AG04450 (cell line): ENCODE measurements around the gene PKN2. TPM values are rescaled to one million over a fixed set of nuclear protein-coding genes. Genes with fewer than 3 reads are reported as not detected.

Experiments used
- CTCF ChIA-PET: fragments of 300-600, 350-600 bp; formaldehyde crosslinking; extraction: SDS; loops from one replicate; lab custom pipeline; 2022; ENCODE audit warnings: antibody characterized with exemption, inconsistent platforms; lab: Charles Lee
- POLR2A ChIA-PET: fragments of 350-600 bp; formaldehyde crosslinking; extraction: SDS; loops from one replicate; lab custom pipeline; 2021; ENCODE audit warnings: antibody characterized with exemption, inconsistent platforms; lab: Yijun Ruan, JAX
- DNase-seq: peaks from one replicate; pipeline ENCODE4 v3.0.0-alpha.2; 2011; ENCODE audit warnings: low read depth, low spot score
- H3K27ac ChIP-seq: one replicate; pipeline ENCODE4 v1.5.1; 2012; ENCODE audit warnings: low read depth, low read length, control low read depth
- H3K27me3 ChIP-seq: one replicate; pipeline ENCODE4 v1.6.0; 2012; ENCODE audit warnings: low read length; ENCODE audit not compliant: control insufficient read depth, insufficient read depth
- H3K4me3 ChIP-seq: 2 replicates; pipeline ENCODE4 v1.5.1; 2011; ENCODE audit warnings: mild to moderate bottlenecking, low read depth, low read length, control low read depth
- H3K9me3 ChIP-seq: 2 replicates; pipeline ENCODE4 v1.5.1; 2012; ENCODE audit warnings: low read length; ENCODE audit not compliant: control insufficient read depth, insufficient read depth
- polyA plus RNA-seq: library from polyadenylated mRNA; depleted of rRNA; stranded (reverse); fragments of >200 nt; gene quantifications from 2 replicates; pipeline ENCODE4 v1.2.3, GENCODE V29; 2011
- TF ChIP-seq, protein P1 (sequence below): IDR thresholded peaks from 2 replicates; pipeline ENCODE4 v1.5.1; 2011; ENCODE audit warnings: low read depth, low read length, control low read depth, inconsistent platforms

Gene PKN2
- polyA plus RNA-seq, 1 experiment = 35.9 TPM

DNA sequence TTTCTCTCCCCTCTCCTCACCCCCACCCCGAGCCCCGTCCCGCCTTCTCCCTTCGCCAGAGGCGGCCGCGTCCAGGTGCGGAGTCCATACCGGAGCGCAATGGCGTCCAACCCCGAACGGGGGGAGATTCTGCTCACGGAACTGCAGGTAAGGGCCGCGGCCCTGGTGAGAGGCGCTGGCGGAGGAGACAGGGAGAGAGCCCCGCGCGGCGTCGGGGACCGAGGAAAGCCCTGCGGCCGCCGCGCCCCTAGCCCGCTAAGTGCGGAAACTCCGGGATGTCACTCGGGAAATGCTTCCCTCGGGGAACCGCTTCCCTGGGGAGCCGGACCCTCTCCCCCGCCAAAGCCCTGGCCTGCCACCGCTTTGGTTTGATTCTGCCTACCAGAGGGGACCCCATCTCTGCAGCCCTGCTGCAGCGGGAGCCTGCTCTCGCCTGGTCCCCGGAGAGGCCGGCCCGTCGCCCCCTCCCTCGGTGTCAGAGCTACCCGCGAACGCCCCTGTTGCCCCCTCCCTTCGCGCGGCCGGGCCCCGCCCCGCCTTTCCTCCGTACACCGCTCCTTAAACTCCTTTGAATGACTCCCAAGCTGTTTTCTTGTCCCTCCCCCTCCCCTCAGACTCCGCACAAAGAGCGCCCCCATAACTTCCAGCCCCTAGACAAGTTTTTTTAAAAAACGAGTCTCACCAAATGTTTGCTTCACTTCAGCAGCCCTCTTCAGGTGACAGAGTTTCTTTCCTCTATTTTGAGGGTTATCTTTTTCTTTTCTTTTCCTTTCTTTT, 597 bp downstream of the PKN2 start:
- TF ChIP-seq, protein P1, sequence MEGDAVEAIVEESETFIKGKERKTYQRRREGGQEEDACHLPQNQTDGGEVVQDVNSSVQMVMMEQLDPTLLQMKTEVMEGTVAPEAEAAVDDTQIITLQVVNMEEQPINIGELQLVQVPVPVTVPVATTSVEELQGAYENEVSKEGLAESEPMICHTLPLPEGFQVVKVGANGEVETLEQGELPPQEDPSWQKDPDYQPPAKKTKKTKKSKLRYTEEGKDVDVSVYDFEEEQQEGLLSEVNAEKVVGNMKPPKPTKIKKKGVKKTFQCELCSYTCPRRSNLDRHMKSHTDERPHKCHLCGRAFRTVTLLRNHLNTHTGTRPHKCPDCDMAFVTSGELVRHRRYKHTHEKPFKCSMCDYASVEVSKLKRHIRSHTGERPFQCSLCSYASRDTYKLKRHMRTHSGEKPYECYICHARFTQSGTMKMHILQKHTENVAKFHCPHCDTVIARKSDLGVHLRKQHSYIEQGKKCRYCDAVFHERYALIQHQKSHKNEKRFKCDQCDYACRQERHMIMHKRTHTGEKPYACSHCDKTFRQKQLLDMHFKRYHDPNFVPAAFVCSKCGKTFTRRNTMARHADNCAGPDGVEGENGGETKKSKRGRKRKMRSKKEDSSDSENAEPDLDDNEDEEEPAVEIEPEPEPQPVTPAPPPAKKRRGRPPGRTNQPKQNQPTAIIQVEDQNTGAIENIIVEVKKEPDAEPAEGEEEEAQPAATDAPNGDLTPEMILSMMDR = no peak; the same call in 1 of the 2 replicates
- peak overlapping the region; percentile 74 for H3K4me3 ChIP-seq
- no peak for DNase-seq
- H3K27ac ChIP-seq = peak overlapping the region; percentile 90
- CTCF ChIA-PET = interaction anchor here (0.6 to 3.1 kb wide), 6 partner anchors 12 to 409 kb away, joined by 3 to 13 read pairs (median 4); no protein-coding TSS in a partner anchor
- H3K27me3 ChIP-seq = no peaks in the 10 kb centered on the region
- POLR2A ChIA-PET = interaction anchor here (0.7 to 1.3 kb wide), 6 partner anchors 9 to 107 kb away, joined by 3 to 10 read pairs (median 5); no protein-coding TSS in a partner anchor
- H3K9me3 ChIP-seq = no peaks in the 10 kb centered on the region; the same call in 1 of the 2 replicates

DNA sequence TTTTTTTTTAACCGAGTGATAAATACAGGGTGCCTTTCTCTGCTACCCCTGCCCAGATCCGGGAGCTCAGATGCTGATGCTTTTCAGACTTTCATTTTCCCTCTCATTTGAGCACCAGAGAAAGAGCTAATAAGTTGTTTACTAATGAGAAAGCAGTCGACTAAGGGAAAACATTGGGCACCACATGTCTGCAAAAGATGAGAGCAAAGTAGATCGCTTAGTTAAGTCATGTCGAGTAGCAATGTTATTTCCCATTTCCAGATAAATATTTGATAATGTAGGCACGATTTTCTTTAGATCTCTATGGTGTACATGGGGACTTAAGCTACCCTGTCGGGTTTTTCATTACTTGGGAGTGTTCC, 1.2 kb downstream of the PKN2 start:
- DNase-seq = no peak

DNA sequence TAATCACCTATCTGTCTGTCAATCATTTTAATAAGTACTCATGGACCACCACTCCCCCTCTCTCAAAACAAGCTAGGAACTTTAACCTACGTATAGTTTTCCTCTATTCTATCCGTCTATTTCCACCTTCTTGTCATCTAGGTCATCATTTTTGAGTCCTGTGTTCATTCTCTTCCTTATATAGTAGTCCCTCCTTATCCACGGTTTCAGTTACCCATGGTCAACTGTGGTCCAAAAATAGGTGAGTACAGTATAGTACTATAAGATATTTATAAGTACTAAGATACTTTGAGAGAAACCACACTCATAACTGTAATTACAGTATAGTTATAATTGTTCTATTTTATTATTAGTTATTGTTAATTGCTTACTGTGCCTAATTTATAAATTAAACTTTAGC, 7.5 kb downstream of the PKN2 start:
- no peak for DNase-seq
- no peaks in the 10 kb centered on the region for H3K27me3 ChIP-seq
- ChIA-PET CTCF (interaction anchor here (1.0 kb wide), 1 partner anchor 36 kb away, joined by 3 read pairs; no protein-coding TSS in a partner anchor), POLR2A (no interaction called here)
- H3K27ac ChIP-seq = no peak overlapping the region
- no peaks in the 10 kb centered on the region for H3K9me3 ChIP-seq
- TF ChIP-seq, protein P1 = no peak
- no peak overlapping the region for H3K4me3 ChIP-seq

More for the DNA sequence above, 1.2 kb downstream of the PKN2 start:
- peak overlapping the region; percentile 74 for H3K4me3 ChIP-seq
- H3K27ac ChIP-seq = peak overlapping the region; percentile 90
- ChIA-PET POLR2A (interaction anchor here (0.7 to 1.1 kb wide), 4 partner anchors 24 to 106 kb away, joined by 3 to 5 read pairs (median 4); no protein-coding TSS in a partner anchor), CTCF (interaction anchor here (0.5 to 3.1 kb wide), 6 partner anchors 11 to 1323 kb away, joined by 3 to 13 read pairs (median 4); no protein-coding TSS in a partner anchor)
- TF ChIP-seq, protein P1 = no peak
- H3K9me3 ChIP-seq = no peaks in the 10 kb centered on the region; the same call in 1 of the 2 replicates
- no peaks in the 10 kb centered on the region for H3K27me3 ChIP-seq

DNA sequence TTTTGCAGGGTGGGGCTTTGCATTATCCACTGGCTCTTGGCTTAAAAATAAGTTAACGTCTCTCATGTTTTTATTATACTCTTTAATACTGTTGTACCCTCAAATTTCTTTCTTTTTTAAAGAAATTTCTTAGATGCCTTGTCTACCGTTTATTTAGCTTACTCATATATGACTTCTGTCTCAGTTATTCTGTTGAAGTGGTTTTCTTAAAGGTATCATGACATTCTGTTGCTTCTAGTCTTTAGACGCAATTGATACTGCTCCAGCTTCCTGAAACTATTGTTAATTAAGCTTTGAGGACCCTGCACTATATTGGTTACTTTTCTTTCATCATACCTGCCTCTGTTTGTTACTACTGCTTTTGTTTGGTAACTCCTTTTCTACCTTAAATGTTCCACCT, 11.7 kb downstream of the PKN2 start:
- no peak overlapping the region for H3K4me3 ChIP-seq
- H3K27me3 ChIP-seq = no peaks in the 10 kb centered on the region
- ChIA-PET CTCF (interaction anchor here (3.9 kb wide), 1 partner anchor 11 kb away, joined by 13 read pairs; the partner anchor contains the start of gene PKN2), POLR2A (interaction anchor here (0.6 kb wide), 1 partner anchor 49 kb away, joined by 4 read pairs; no protein-coding TSS in a partner anchor)
- no peak overlapping the region for H3K27ac ChIP-seq
- H3K9me3 ChIP-seq = no peaks in the 10 kb centered on the region
- TF ChIP-seq, protein P1 = no peak
- DNase-seq = no peak
